GM21786 (cell line): ENCODE data around the gene GDF15.
"Not testable (repeated sequence)": the region's sequence is repeated elsewhere in the genome, so short reads cannot be mapped to it uniquely, and the experiment has no call there.

ENCODE experiments used
- ATAC-seq: cut with Tn5 transposase; IDR thresholded peaks from one replicate; pipeline ENCODE4 v1.9.1; 2021; ENCODE audit not compliant: unreplicated experiment

Gene GDF15

GRCh38 chr19:18385675-18386542 is at the start of gene GDF15:
Gene GDF15 (plus strand): TSS chr19:18386158. CDS start chr19:18386190, 32 bp downstream.
- no peak for ATAC-seq

GRCh38 chr19:18338541-18338940 is 47.4 kb upstream of the GDF15 start:
- ATAC-seq, result no peak

DNA sequence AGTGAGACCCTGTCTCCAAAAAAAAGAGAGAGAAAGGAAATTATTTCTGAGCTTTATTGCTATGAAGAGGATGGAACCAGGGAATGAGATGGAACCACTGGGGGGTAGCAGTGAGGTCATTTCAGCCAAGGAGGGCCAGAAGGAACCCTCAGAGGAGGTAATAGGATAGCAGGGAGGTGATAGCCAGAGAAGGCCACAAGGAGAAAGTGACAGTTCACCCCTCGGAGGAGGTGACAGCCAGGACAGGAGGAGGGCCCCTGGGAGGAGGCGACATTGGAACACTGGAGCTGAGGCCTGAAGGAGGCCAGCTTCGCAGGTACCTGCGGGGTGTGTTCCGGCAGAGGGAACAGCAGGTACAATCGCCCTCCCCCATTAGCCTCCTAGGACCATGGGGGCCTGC is 46.2 kb upstream of the GDF15 start:
- ATAC-seq, result no peak

DNA sequence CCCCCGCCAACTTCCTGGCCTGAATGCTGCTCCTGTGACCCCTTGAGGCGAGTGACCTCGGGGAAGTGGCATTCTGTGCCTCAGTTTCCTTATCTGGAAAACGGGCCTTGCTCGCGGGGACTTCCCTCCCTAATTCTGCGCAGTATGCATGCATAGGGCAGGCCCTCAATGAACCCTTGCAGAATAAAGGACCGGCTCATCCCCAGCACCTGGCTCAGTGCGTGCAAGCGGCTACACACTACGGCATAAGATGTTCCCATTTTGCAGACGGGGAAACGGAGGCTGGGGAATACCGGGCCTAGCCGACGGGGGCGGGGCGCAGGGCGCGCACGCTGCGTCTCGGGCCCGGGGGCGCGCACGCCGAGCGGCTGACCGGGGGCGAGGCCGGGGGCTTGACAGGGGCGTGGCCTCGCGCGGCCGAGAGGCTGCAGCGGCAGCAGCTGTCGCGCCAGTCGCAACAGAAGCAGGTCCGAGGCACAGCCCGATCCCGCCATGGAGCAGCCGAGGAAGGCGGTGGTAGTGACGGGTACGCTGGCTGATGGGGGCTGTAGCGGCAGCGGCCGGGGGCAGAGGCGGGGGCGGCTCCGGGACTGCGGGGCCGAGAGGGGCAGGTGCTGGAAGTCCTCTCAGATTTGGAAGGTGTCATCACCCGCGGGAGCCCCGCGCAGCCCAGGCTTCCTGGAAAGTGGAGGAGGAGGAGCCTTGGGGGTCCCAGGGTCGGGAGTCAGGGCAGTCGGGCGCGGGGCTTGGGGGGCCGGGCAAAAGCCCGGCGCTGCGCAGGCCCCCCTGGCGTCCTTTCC is 45.6 kb upstream of the GDF15 start, which contains the start of gene PGPEP1:
TSS of gene PGPEP1 (plus strand) at position 409 of the 800 bp plus-strand sequence. CDS start at position 493, 84 bp downstream.
- no peak for ATAC-seq

- no peak for ATAC-seq
Measured at GRCh38 chr19:18340990-18341868, 44.7 kb upstream of the GDF15 start.

DNA sequence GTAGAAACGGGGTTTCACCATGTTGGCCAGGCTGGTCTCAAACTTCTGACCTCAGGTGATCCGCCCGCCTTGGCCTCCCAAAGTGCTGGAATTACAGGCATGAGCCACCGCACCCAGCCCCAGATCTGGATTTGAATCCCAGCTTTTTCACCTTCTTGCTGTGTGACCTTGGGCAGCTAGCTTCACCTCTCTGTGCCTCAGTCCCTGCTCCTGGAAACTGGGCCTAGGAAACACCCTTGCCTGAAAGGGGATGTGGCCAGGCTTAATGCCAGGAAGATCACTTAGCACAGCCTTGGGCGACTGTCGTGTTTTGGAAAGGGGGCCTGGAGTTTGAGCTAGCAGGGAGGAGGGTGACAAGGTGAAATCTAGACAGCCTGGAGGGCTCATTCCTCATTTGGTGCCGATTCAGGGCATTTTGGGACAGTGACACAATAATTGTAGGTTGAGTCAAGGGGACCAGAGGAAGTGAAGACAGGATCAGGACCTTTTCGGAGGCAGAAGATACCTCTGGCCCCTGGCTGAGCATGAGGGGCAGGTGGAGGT is 43.8 kb upstream of the GDF15 start:
- ATAC-seq, result no peak

GRCh38 chr19:18344582-18344950 is 41.4 kb upstream of the GDF15 start:
- no peak for ATAC-seq

DNA sequence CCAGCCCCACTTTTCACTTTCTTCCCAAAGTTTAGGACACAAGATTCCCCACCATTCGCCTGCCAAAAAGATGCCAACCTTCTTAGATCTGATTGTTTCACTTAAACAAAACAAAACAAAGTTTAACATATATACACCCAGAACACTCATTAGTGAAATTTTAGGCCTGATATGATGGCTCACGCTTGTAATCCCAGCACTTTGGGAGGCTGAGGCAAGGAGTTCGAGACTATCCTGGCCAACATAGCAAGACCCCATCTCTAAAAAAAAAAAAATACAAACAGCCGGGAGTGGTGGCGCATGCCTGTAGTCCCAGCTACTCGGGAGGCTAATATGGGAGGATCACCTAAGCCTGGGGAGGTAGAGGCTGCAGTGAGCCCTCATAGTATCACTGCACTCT is 40.7 kb upstream of the GDF15 start:
- no peak for ATAC-seq

- ATAC-seq, result no peak
Measured at GRCh38 chr19:18346091-18346490, 39.9 kb upstream of the GDF15 start.

GRCh38 chr19:18348171-18348570 is 37.8 kb upstream of the GDF15 start:
- no peak for ATAC-seq

GRCh38 chr19:18348818-18349339 is 37.1 kb upstream of the GDF15 start:
- ATAC-seq, result not testable (repeated sequence)

DNA sequence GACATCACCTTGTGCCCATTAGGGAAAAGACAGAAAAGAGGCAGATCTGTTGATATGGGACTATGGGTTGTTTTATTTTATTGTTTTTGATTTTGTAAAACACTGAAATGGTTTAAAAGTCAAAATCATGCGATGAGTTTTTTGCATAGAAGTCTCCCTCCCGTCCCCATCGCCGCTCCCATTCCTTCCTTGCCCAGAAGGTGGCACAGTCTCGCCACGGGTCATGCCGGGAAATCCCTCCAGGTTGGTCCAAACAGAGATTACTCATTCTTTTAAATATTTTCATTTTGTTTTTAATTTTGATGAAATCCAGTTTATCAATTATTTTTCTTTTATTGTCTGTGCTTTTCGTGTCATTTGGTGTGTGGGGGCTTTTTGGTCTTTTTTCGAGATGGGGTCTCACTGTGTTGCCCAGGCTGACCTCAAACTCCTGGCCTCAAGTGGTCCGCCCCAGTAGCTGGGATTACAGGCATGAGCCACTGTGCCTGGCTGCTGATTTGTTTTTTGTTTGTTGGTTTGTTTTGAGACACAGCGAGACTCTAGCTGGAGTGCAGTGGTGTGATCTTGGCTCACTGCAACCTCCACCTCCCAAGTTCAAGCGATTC is 36.3 kb upstream of the GDF15 start:
- ATAC-seq, result no peak

- no peak for ATAC-seq
Measured at GRCh38 chr19:18350490-18350889, 35.5 kb upstream of the GDF15 start.

GRCh38 chr19:18351544-18351943 is 34.4 kb upstream of the GDF15 start:
- no peak for ATAC-seq

DNA sequence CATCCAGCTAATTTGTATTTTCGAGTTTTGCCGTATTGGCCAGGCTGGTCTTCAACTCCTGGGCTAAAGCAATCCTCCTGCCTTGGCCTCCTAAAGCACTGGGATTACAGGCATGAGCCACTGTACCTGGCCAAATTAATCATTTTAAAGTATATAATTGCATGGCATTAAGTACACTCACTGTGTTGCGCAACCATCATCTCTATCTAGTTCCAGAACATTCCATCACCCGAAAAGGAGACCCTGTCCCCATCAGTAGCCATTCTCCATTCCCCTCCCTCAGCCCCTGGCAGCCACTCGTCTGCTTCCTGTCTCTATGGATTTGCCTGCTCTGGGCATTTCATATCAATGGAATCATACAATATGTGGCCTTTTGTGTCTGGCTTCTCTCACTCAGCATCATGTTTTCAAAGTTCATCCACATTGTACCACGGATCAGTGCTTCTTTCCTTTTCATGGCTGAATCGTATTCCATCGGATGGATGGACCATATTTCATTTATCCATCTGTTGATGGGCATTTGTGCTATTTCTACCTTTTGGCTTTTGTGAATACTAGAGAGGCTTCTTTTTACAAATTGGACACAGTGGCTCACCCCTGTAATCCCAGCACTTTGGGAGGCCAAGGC is 32.5 kb upstream of the GDF15 start:
- ATAC-seq, result no peak

- ATAC-seq, result not testable (repeated sequence)
Measured at GRCh38 chr19:18354743-18355142, 31.2 kb upstream of the GDF15 start.

DNA sequence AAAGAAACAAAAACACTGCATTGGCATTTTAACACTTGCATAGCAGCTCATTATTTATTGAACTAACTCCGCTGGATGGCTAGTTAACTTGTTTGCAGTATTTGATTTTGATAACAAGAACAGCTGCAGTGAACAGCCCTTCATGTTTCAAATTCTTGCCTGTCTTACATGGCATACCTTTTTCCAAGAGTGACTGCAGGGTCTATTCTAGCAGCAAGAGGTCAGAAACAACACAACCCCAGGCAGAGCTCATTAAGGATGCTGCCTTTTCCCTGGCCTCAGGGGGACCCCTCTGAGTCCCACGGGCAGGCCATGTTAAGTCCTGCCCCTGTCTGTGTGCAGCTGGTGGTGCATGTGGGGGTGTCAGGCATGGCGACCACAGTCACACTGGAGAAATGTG is 28.9 kb upstream of the GDF15 start:
- no peak for ATAC-seq

DNA sequence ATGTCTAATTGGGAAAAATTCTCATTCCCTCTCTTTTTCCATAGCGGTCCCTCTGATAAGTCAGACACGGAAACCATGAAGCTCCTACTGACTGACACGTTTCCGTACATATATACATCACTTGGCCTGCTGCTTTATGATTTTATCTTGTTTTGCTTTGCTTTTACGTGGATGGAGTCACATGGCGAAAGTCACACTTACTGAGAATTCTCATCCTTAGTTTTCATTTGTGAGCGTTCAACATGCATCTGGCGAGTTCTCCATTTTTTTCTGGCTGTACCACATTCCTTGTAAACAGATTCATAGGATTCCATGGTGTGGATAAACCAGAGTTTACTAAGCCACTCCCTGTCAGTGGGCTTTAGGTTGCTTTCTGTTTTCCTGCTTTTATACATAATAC is 24.3 kb upstream of the GDF15 start:
- no peak for ATAC-seq

DNA sequence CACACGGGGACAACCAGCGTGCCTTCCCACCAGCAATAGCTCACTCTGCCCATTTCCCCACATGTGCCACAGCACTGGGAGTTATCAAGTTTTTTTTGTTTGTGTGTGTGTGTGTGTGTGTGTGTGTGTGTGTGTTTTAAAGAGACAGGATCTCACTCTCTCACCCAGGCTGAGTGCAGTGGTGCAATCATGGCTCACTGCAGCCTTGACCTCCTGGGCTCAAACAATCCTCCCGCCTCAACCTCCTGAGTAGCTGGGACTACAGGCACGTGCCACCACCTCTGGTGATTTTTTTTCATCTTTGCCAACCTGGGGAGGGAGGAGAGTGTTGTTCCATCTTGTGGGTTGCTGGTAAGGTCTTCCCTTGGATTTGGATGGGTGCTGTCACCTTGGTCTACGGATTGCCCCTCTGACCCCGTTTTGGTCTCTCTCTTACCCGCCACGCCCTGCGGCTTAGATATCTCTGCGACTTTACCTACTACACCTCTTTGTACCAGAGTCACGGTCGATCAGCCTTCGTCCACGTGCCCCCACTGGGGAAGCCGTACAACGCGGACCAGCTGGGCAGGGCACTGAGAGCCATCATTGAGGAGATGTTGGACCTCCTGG is 22.9 kb upstream of the GDF15 start:
- no peak for ATAC-seq
